ENCODE data around the gene CFAP46.

Gene CFAP46

DNA sequence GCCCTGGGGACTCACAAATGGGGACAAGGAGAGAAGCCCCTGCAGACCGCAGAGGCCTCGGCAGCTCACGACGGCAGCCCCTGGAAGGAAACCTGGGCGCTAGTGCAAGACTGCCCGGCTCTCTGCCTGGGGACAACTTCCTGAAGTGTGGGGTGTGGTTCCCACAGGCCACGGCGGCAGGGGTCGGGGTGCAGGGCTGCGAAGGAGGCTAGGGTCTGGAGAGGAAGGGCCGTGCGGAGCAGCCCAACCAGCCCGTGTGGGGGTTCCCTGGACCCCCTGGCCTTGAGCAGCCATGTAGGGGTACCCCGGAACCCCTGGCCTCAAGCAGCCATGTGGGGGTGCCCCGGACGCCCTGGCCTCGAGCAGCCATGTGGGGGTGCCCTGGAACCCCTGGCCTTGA lies 19.5 kb downstream of the CFAP46 start:
- H3K4me1 ChIP-seq (ENCODE audit: control insufficient read depth, insufficient read depth, low read length): no peaks in the 10 kb centered on the region
- no peak overlapping the region for H3K4me3 ChIP-seq (ENCODE audit: low read depth, low read length)
- H3K27me3 ChIP-seq (ENCODE audit: control insufficient read depth, insufficient read depth, low read length): no peaks in the 10 kb centered on the region
- no peaks in the 10 kb centered on the region for H3K36me3 ChIP-seq (ENCODE audit: control insufficient read depth, insufficient read depth, low read length)
- H3K9me3 ChIP-seq (ENCODE audit: control insufficient read depth, insufficient read depth, low read length): no peaks in the 10 kb centered on the region
- H3K9ac ChIP-seq (ENCODE audit: low read depth, low read length): no peak overlapping the region
- no peak overlapping the region for H3K27ac ChIP-seq (ENCODE audit: low read depth, low read length)

DNA sequence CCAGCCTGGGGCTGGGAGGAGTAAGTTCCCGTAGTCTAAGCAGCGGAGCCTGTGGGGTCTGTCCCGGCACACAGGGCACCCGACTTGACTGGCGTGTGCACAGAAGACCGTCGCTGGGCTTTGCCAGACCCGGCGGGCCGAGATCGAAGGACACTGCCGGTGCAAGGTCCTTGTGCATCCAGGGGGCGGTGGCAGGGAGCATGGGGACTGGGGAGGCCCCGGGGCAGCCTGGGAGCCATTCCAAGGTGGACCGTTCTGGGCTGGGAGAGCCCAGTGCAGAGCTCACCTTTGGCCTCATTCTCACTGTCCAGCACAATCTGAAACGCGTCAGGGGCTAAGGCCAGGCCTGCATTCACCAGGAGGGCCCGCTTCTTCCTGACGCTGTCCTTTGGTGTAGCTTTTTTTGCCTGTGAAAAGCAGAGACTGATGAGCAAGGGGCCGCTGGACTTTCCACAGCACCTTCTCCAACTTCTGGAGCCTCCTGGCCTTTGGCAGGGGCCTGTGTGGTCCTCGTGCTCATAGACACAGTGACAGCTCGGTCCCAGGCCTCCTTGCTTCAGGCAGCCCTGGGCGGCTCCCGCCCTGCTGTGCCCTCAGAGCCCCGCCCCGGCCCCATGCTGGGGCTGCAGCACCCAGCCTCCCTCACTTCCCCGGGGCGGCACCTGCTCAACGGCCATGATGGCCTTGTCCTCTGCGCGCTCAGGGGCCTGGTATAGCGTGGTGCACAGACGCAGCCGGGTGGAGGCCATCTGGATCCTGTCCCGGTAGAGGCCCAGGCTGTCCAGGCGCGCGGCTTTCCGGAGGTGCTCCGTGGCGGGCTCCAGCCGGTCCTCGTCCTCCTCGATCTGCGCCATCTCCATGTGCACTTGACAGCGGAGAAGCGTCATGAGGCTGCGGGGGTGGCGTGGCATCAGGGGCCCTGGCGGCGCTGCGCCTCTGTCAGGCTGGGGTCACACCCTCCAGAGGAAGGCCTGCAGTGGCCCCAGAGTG lies 20.3 kb downstream of the CFAP46 start:
- no peaks in the 10 kb centered on the region for H3K27me3 ChIP-seq (ENCODE audit: control insufficient read depth, insufficient read depth, low read length)
- no peaks in the 10 kb centered on the region for H3K9me3 ChIP-seq (ENCODE audit: control insufficient read depth, insufficient read depth, low read length)
- no peak overlapping the region for H3K4me3 ChIP-seq (ENCODE audit: low read depth, low read length)
- H3K4me1 ChIP-seq (ENCODE audit: control insufficient read depth, insufficient read depth, low read length): no peaks in the 10 kb centered on the region
- H3K9ac ChIP-seq (ENCODE audit: low read depth, low read length): no peak overlapping the region
- H3K27ac ChIP-seq (ENCODE audit: low read depth, low read length): no peak overlapping the region
- no peaks in the 10 kb centered on the region for H3K36me3 ChIP-seq (ENCODE audit: control insufficient read depth, insufficient read depth, low read length)

GRCh38 chr10:132921086-132921485 lies 21.3 kb downstream of the CFAP46 start:
- H3K9ac ChIP-seq (ENCODE audit: low read depth, low read length): no peak overlapping the region
- H3K27me3 ChIP-seq (ENCODE audit: control insufficient read depth, insufficient read depth, low read length): no peaks in the 10 kb centered on the region
- H3K27ac ChIP-seq (ENCODE audit: low read depth, low read length): no peak overlapping the region
- H3K36me3 ChIP-seq (ENCODE audit: control insufficient read depth, insufficient read depth, low read length): no peaks in the 10 kb centered on the region
- no peaks in the 10 kb centered on the region for H3K9me3 ChIP-seq (ENCODE audit: control insufficient read depth, insufficient read depth, low read length)
- no peaks in the 10 kb centered on the region for H3K4me1 ChIP-seq (ENCODE audit: control insufficient read depth, insufficient read depth, low read length)
- no peak overlapping the region for H3K4me3 ChIP-seq (ENCODE audit: low read depth, low read length)

DNA sequence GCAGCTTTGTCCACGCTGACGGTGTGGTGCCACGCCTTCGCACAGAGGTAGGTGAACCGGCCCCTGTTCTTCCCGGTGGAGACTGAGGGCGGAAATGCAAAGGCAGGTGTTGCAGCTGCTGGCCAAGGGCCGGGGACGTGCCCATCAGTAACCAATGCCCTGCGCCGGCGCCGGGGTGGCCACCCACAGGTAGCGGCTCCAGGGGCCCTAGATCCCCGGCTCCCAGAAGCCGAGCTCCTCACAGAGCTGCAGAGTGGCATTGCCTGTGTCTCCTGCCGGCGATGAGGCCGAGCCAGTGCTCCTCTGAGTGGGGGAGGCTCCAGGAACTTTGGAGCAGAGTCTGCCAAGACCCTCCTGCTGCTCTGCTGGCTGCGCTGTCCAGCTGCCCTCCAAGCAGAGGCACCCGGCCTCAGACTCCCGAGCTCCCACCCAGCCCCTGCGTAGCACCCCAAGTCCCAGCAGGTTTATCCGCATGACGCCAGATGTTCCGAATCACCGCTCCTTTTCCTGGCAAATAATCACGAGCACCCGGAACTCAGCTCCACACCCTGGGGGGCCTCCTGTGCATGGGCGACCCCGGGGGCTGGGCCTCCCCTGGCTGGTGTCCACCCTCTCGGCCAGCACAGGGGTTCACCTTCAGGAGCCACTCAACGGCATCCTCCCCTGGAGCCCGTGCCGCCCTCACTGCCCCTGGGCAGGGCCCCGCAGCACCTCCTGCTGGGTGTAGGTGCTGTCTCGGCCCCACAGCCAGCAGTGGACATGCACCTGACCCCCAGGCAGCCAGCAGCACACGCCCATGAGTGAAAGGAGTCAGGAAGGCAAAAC lies 22.1 kb downstream of the CFAP46 start:
- H3K9ac ChIP-seq (ENCODE audit: low read depth, low read length): no peak overlapping the region
- no peaks in the 10 kb centered on the region for H3K4me1 ChIP-seq (ENCODE audit: control insufficient read depth, insufficient read depth, low read length)
- H3K9me3 ChIP-seq (ENCODE audit: control insufficient read depth, insufficient read depth, low read length): no peaks in the 10 kb centered on the region
- H3K27me3 ChIP-seq (ENCODE audit: control insufficient read depth, insufficient read depth, low read length): no peaks in the 10 kb centered on the region
- no peak overlapping the region for H3K27ac ChIP-seq (ENCODE audit: low read depth, low read length)
- no peak overlapping the region for H3K4me3 ChIP-seq (ENCODE audit: low read depth, low read length)
- no peaks in the 10 kb centered on the region for H3K36me3 ChIP-seq (ENCODE audit: control insufficient read depth, insufficient read depth, low read length)

- Histone ChIP-seq H3K27me3 (ENCODE audit: control insufficient read depth, insufficient read depth, low read length) (no peaks in the 10 kb centered on the region), H3K4me1 (ENCODE audit: control insufficient read depth, insufficient read depth, low read length) (no peaks in the 10 kb centered on the region), H3K9ac (ENCODE audit: low read depth, low read length) (no peak overlapping the region), H3K27ac (ENCODE audit: low read depth, low read length) (no peak overlapping the region), H3K9me3 (ENCODE audit: control insufficient read depth, insufficient read depth, low read length) (no peaks in the 10 kb centered on the region), H3K36me3 (ENCODE audit: control insufficient read depth, insufficient read depth, low read length) (no peaks in the 10 kb centered on the region), H3K4me3 (ENCODE audit: low read depth, low read length) (no peak overlapping the region)
Measured at GRCh38 chr10:132919374-132920100, 22.8 kb downstream of the CFAP46 start.

DNA sequence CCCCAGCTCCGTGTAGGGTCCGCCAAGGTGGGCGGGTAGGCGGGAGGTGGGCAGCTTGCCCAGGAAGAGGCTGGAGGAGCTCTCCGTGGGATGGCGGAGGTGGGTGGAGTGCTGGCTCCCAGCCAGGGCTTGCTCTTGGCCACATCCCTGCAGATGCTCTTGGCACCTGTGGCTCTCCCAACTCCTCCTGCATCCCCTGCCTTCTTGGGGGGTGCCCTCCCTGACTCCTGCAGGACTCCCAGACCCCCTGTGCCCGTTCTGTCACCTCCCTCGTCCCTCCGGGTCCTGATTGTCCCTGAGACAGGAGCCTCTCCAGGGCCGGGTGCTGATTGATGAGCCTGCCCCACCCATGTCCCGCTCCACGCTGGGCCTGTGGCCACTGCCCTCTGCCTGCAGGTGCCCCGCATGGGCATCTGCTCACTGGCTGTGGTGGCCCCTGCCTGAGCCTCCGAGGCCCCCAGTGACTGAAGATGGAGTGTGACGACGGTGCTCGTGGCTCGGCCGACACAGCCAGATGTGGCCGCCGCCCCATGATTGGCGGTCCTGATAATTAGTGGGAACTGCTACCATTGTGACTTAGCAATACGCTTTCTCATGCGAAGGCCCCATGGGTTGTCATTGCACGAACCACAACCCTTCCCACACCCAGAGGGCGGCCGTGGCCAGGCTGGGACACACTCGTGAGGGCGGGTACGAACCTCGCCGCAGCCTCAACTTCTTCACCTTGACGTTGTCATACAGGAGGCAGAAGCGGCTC lies 23.6 kb downstream of the CFAP46 start:
- Histone ChIP-seq H3K9ac (ENCODE audit: low read depth, low read length) (no peak overlapping the region), H3K36me3 (ENCODE audit: control insufficient read depth, insufficient read depth, low read length) (no peaks in the 10 kb centered on the region), H3K4me3 (ENCODE audit: low read depth, low read length) (no peak overlapping the region), H3K27ac (ENCODE audit: low read depth, low read length) (no peak overlapping the region), H3K9me3 (ENCODE audit: control insufficient read depth, insufficient read depth, low read length) (no peaks in the 10 kb centered on the region), H3K27me3 (ENCODE audit: control insufficient read depth, insufficient read depth, low read length) (no peaks in the 10 kb centered on the region), H3K4me1 (ENCODE audit: control insufficient read depth, insufficient read depth, low read length) (no peaks in the 10 kb centered on the region)

- Histone ChIP-seq H3K9me3 (ENCODE audit: control insufficient read depth, insufficient read depth, low read length) (no peaks in the 10 kb centered on the region), H3K9ac (ENCODE audit: low read depth, low read length) (no peak overlapping the region), H3K36me3 (ENCODE audit: control insufficient read depth, insufficient read depth, low read length) (no peaks in the 10 kb centered on the region), H3K4me3 (ENCODE audit: low read depth, low read length) (no peak overlapping the region), H3K27ac (ENCODE audit: low read depth, low read length) (no peak overlapping the region), H3K4me1 (ENCODE audit: control insufficient read depth, insufficient read depth, low read length) (no peaks in the 10 kb centered on the region; the same call in 1 of the 2 replicates), H3K27me3 (ENCODE audit: control insufficient read depth, insufficient read depth, low read length) (no peaks in the 10 kb centered on the region)
Measured at GRCh38 chr10:132918264-132918616, 24.1 kb downstream of the CFAP46 start.

DNA sequence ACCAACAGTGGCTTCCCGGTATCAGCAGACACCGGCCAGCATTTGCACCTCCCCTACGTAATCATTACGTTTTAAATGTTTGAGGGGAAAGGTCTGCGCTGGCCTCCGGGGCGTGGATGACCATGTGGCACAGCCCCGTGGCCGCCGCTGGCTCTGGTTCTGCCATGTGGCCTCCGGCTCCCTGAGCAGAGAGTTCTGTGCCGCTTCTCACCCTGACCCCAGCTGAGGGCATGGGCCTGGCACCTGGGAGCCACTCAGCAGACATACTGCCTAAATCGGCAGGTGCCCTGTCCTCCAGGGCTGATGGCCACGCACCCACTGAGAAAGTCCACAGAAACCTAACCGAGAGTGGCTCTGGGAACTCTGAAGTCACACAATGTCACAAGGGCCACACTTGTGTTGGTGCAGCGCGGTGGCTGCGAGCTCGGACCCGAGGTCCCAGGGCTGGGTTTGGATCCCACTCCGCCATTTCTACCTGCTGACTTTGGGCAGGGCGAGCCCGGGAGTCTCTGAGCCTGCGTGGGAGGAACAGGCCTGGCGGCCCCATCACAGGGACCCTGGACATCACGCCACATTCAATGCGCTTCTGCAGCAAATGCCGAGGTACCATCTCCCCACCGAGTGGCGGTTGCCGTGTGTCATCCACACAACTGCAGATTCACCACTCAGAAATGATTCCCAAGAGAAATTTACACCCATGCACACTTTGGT lies 25.3 kb downstream of the CFAP46 start:
- peaks cover 4% of the 10 kb centered on the region; the same call in 1 of the 2 replicates for H3K4me1 ChIP-seq (ENCODE audit: control insufficient read depth, insufficient read depth, low read length)

GRCh38 chr10:132916421-132916841 lies 25.9 kb downstream of the CFAP46 start:
- Histone ChIP-seq H3K4me3 (ENCODE audit: low read depth, low read length) (no peak overlapping the region), H3K9me3 (ENCODE audit: control insufficient read depth, insufficient read depth, low read length) (no peaks in the 10 kb centered on the region), H3K27ac (ENCODE audit: low read depth, low read length) (no peak overlapping the region), H3K9ac (ENCODE audit: low read depth, low read length) (no peak overlapping the region), H3K4me1 (ENCODE audit: control insufficient read depth, insufficient read depth, low read length) (peaks cover 6% of the 10 kb centered on the region; the same call in 1 of the 2 replicates), H3K27me3 (ENCODE audit: control insufficient read depth, insufficient read depth, low read length) (no peaks in the 10 kb centered on the region), H3K36me3 (ENCODE audit: control insufficient read depth, insufficient read depth, low read length) (no peaks in the 10 kb centered on the region)

More for the DNA sequence above, 25.3 kb downstream of the CFAP46 start:
- Histone ChIP-seq H3K9ac (ENCODE audit: low read depth, low read length) (no peak overlapping the region), H3K9me3 (ENCODE audit: control insufficient read depth, insufficient read depth, low read length) (no peaks in the 10 kb centered on the region), H3K36me3 (ENCODE audit: control insufficient read depth, insufficient read depth, low read length) (no peaks in the 10 kb centered on the region), H3K27me3 (ENCODE audit: control insufficient read depth, insufficient read depth, low read length) (no peaks in the 10 kb centered on the region), H3K27ac (ENCODE audit: low read depth, low read length) (no peak overlapping the region), H3K4me3 (ENCODE audit: low read depth, low read length) (no peak overlapping the region)

DNA sequence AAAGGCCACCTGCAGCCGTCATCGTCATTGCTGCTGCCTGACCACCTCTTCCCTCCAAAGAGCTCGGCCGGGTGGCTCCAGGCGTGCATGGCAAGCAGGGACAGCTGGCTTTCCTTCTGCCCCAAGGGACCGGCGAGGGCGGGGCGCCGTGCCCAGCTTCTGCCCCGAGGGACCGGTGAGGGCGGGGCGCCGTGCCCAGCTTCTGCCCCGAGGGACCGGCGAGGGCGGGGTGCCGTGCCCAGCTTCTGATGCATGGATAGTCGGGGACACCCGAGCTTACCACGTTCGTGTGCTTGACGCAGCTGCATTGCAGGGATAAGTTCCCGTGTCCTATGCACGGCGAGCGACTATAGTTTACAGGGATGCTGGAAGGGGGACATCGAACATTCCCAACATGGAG lies 27.0 kb downstream of the CFAP46 start:
- Histone ChIP-seq H3K27ac (ENCODE audit: low read depth, low read length) (no peak overlapping the region), H3K27me3 (ENCODE audit: control insufficient read depth, insufficient read depth, low read length) (no peaks in the 10 kb centered on the region), H3K4me1 (ENCODE audit: control insufficient read depth, insufficient read depth, low read length) (peaks cover 6% of the 10 kb centered on the region; the same call in 1 of the 2 replicates), H3K9ac (ENCODE audit: low read depth, low read length) (no peak overlapping the region), H3K36me3 (ENCODE audit: control insufficient read depth, insufficient read depth, low read length) (no peaks in the 10 kb centered on the region), H3K4me3 (ENCODE audit: low read depth, low read length) (no peak overlapping the region), H3K9me3 (ENCODE audit: control insufficient read depth, insufficient read depth, low read length) (no peaks in the 10 kb centered on the region)
